ENCODE results near the gene CYP27C1.

DNA sequence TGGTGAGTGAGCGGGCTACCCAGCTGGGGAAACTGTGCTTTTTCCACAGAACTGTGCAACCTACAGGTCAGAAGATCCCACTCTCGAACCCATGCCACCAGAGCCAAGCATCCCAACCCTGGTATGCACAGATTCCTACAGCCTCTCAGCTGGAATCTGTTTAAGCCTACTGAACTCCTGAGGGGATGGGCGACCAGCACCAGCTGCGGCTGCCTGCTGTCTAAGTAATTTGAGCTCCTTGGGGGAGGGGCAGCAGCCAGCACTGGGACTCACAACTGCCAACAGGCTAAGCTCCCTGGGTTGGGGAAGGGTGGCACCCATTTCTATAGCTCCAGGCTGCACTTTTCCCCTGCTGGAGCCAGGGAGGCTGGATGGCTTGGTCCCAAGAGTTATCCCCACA lies 11.8 kb downstream of the CYP27C1 start:
- TF ChIP-seq, protein P1, sequence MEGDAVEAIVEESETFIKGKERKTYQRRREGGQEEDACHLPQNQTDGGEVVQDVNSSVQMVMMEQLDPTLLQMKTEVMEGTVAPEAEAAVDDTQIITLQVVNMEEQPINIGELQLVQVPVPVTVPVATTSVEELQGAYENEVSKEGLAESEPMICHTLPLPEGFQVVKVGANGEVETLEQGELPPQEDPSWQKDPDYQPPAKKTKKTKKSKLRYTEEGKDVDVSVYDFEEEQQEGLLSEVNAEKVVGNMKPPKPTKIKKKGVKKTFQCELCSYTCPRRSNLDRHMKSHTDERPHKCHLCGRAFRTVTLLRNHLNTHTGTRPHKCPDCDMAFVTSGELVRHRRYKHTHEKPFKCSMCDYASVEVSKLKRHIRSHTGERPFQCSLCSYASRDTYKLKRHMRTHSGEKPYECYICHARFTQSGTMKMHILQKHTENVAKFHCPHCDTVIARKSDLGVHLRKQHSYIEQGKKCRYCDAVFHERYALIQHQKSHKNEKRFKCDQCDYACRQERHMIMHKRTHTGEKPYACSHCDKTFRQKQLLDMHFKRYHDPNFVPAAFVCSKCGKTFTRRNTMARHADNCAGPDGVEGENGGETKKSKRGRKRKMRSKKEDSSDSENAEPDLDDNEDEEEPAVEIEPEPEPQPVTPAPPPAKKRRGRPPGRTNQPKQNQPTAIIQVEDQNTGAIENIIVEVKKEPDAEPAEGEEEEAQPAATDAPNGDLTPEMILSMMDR (IDR thresholded peaks at IDR 0.05 in 2 of 3, conservative IDR thresholded peaks at IDR 0.05 in 1 of 3; ENCODE audit: borderline replicate concordance in 1 of 3, insufficient read depth in 1 of 3, low read depth in 2 of 3, low read length in 2 of 3), result no peak
- no peak for TF ChIP-seq POLR2A (IDR thresholded peaks at IDR 0.05; ENCODE audit: borderline replicate concordance, extremely low read depth, insufficient read depth, insufficient read length)
- no peak for TF ChIP-seq CEBPB (IDR thresholded peaks at IDR 0.05; ENCODE audit: low read depth)
- TF ChIP-seq RAD21 (IDR thresholded peaks at IDR 0.05; ENCODE audit: low read depth), result no peak
- no peak for TF ChIP-seq POLR2AphosphoS5 (IDR thresholded peaks at IDR 0.05; ENCODE audit: low read depth, low read length)
- no peak for TF ChIP-seq SIN3A (IDR thresholded peaks at IDR 0.05; ENCODE audit: low read depth)
- TF ChIP-seq, protein P2, sequence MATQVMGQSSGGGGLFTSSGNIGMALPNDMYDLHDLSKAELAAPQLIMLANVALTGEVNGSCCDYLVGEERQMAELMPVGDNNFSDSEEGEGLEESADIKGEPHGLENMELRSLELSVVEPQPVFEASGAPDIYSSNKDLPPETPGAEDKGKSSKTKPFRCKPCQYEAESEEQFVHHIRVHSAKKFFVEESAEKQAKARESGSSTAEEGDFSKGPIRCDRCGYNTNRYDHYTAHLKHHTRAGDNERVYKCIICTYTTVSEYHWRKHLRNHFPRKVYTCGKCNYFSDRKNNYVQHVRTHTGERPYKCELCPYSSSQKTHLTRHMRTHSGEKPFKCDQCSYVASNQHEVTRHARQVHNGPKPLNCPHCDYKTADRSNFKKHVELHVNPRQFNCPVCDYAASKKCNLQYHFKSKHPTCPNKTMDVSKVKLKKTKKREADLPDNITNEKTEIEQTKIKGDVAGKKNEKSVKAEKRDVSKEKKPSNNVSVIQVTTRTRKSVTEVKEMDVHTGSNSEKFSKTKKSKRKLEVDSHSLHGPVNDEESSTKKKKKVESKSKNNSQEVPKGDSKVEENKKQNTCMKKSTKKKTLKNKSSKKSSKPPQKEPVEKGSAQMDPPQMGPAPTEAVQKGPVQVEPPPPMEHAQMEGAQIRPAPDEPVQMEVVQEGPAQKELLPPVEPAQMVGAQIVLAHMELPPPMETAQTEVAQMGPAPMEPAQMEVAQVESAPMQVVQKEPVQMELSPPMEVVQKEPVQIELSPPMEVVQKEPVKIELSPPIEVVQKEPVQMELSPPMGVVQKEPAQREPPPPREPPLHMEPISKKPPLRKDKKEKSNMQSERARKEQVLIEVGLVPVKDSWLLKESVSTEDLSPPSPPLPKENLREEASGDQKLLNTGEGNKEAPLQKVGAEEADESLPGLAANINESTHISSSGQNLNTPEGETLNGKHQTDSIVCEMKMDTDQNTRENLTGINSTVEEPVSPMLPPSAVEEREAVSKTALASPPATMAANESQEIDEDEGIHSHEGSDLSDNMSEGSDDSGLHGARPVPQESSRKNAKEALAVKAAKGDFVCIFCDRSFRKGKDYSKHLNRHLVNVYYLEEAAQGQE (IDR thresholded peaks at IDR 0.05; ENCODE audit: low read depth), result no peak
- no peak for TF ChIP-seq SRF (IDR thresholded peaks at IDR 0.05; ENCODE audit: low read depth)
- TF ChIP-seq EZH2 (IDR thresholded peaks at IDR 0.05), result no peak
